ENCODE measurements around the gene CLCN7. TPM values are rescaled to one million over a fixed set of nuclear protein-coding genes. Genes with fewer than 3 reads are reported as not detected.
A peak's percentile ranks its signal among the peaks of the same experiment; 100 is the strongest.

CLCN7 gene
- total and polyA plus RNA-seq, 9 of the 15 experiments (the other 6 are each of a cell fraction or from before 2014, with no cell fraction given), result 0.06 to 126 (median 18.7) TPM

GRCh38 chr16:1510941-1511351 lies 36.1 kb upstream of the CLCN7 start (continued):
- TF ChIP-seq, protein P1, sequence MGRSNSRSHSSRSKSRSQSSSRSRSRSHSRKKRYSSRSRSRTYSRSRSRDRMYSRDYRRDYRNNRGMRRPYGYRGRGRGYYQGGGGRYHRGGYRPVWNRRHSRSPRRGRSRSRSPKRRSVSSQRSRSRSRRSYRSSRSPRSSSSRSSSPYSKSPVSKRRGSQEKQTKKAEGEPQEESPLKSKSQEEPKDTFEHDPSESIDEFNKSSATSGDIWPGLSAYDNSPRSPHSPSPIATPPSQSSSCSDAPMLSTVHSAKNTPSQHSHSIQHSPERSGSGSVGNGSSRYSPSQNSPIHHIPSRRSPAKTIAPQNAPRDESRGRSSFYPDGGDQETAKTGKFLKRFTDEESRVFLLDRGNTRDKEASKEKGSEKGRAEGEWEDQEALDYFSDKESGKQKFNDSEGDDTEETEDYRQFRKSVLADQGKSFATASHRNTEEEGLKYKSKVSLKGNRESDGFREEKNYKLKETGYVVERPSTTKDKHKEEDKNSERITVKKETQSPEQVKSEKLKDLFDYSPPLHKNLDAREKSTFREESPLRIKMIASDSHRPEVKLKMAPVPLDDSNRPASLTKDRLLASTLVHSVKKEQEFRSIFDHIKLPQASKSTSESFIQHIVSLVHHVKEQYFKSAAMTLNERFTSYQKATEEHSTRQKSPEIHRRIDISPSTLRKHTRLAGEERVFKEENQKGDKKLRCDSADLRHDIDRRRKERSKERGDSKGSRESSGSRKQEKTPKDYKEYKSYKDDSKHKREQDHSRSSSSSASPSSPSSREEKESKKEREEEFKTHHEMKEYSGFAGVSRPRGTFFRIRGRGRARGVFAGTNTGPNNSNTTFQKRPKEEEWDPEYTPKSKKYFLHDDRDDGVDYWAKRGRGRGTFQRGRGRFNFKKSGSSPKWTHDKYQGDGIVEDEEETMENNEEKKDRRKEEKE (IDR thresholded peaks at IDR 0.05; ENCODE audit: borderline replicate concordance in 1 of 2, control insufficient read depth in 1 of 2, low read depth in 2 of 2, low read length in 1 of 2), result no peak

DNA sequence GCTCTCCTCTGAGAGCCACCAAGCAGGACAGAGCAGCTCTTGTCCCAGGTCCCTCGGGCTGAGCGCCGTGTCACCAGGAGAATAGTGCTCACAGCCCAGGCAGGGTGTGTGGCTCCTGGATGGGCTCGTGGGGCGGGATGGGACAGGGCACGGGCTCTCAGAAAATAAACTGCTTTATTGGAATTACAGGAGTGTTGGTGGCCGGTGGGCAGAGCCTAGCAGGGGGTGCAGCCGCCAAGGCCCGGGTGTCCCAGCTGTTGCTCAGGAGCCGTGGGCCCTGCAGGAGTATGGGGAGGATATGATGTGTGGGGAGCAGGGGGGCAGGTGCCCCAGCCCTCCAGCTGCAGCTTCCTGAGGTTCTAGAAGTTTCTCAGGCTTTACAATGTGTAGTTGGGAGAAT lies 35.4 kb upstream of the CLCN7 start:
- 91% methylated on average over 6 of the region's 10 CpGs for WGBS (ENCODE audit: insufficient coverage, low coverage, missing lambda C conversion rate)
- intact Hi-C loops (cut with micrococcal nuclease), result no loop called here
- H3K4me2 ChIP-seq (ENCODE audit: insufficient read depth, low read length), result no peak overlapping the region
- TF ChIP-seq POLR2G (IDR thresholded peaks at IDR 0.05; ENCODE audit: low read depth, low read length), result 0 out of 2 replicates have a peak, but pooled peaks have one; percentile 0
- TF ChIP-seq, protein P2, sequence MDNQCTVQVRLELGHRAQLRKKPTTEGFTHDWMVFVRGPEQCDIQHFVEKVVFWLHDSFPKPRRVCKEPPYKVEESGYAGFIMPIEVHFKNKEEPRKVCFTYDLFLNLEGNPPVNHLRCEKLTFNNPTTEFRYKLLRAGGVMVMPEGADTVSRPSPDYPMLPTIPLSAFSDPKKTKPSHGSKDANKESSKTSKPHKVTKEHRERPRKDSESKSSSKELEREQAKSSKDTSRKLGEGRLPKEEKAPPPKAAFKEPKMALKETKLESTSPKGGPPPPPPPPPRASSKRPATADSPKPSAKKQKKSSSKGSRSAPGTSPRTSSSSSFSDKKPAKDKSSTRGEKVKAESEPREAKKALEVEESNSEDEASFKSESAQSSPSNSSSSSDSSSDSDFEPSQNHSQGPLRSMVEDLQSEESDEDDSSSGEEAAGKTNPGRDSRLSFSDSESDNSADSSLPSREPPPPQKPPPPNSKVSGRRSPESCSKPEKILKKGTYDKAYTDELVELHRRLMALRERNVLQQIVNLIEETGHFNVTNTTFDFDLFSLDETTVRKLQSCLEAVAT (IDR thresholded peaks at IDR 0.05), result no peak
- no peaks in the 10 kb centered on the region for H4K20me1 ChIP-seq (replicated peaks; ENCODE audit: control insufficient read depth, insufficient read depth, low read length)
- no peak for FAIRE-seq
- BruUV-seq (replicated peaks), result no TSS peak
- H3K79me2 ChIP-seq (ENCODE audit: control insufficient read depth, insufficient read depth, low read length), result no peaks in the 10 kb centered on the region
- POLR2A ChIA-PET, result interaction anchor here (0.6 to 1.3 kb wide), 2 partner anchors 10 to 38 kb away, joined by 3 to 4 read pairs; no protein-coding TSS in a partner anchor
- no peak overlapping the region for H3K4me3 ChIP-seq
- no peak overlapping the region for H3K27ac ChIP-seq (ENCODE audit: extremely low read depth, low read depth, low read length)
- H3K27me3 ChIP-seq (ENCODE audit: control insufficient read depth in 2 of 2, insufficient read depth in 2 of 2, low read length in 2 of 2), result no peaks in the 10 kb centered on the region
- DNase-seq (ENCODE audit: extremely low read depth in 1 of 4, low spot score in 3 of 4), result no peak
- no peak overlapping the region for H2AFZ ChIP-seq (ENCODE audit: low read depth, low read length)
- in situ Hi-C loops (cut with MboI), result no loop called here
- no peak overlapping the region; a peak in 1 of 4 replicates for H3K9ac ChIP-seq (ENCODE audit: insufficient read depth in 1 of 2, low read depth in 2 of 2, low read length in 2 of 2)
- CTCF ChIA-PET (ENCODE audit: low intra/inter-chr PET ratio), result no interaction called here
- H3K9me1 ChIP-seq (ENCODE audit: control insufficient read depth, insufficient read depth, low read length), result no peaks in the 10 kb centered on the region
- peaks cover 43% of the 10 kb centered on the region; the same call in 1 of the 3 replicates for H3K36me3 ChIP-seq (ENCODE audit: control insufficient read depth, insufficient read depth, low read length)
- ATAC-seq, result no peak
- no peaks in the 10 kb centered on the region; the same call in 1 of the 2 replicates for H3K9me3 ChIP-seq (replicated peaks; ENCODE audit: control insufficient read depth, insufficient read depth, low read depth, low read length)
- peaks cover 0 to 37% of the 10 kb centered on the region in 2 experiments; a peak in 2 of 5 replicates for H3K4me1 ChIP-seq (replicated peaks in 1 of 2; ENCODE audit: control insufficient read depth in 2 of 2, insufficient read depth in 2 of 2, low read length in 2 of 2)

All from K562 (cell line).